ENCODE data around the gene MRTFB. TPM values are rescaled to one million over a fixed set of nuclear protein-coding genes. Genes with fewer than 3 reads are reported as not detected.

Gene MRTFB
- total RNA-seq, 1 experiment from 2014 or later: 30.0 TPM

DNA sequence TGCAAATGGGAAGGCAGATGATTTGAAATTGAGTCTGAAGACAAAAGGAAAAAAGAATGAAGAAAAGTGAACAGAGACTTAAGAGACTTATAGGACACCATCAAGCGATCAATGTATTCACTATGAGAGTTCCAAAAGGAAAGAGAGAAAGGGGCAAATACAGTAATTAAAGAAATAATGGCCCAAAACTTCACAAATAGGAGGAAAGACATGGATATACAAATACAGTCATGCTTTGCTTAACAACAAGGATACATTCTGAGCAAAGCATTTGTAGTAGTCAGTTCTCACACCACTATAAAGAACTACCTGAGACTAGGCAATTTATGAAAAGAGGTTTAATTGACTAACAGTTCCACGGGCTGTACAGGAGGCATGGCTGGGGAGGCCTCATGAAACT is 152.5 kb downstream of the MRTFB start:
- TF ChIP-seq, protein P1, sequence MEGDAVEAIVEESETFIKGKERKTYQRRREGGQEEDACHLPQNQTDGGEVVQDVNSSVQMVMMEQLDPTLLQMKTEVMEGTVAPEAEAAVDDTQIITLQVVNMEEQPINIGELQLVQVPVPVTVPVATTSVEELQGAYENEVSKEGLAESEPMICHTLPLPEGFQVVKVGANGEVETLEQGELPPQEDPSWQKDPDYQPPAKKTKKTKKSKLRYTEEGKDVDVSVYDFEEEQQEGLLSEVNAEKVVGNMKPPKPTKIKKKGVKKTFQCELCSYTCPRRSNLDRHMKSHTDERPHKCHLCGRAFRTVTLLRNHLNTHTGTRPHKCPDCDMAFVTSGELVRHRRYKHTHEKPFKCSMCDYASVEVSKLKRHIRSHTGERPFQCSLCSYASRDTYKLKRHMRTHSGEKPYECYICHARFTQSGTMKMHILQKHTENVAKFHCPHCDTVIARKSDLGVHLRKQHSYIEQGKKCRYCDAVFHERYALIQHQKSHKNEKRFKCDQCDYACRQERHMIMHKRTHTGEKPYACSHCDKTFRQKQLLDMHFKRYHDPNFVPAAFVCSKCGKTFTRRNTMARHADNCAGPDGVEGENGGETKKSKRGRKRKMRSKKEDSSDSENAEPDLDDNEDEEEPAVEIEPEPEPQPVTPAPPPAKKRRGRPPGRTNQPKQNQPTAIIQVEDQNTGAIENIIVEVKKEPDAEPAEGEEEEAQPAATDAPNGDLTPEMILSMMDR (IDR thresholded peaks at IDR 0.05; ENCODE audit: unreplicated experiment): no peak
- peaks cover 57% of the 10 kb centered on the region for H3K36me3 Mint-ChIP-seq (ENCODE audit: insufficient read depth, unreplicated experiment)
- no peaks in the 10 kb centered on the region for H3K27me3 Mint-ChIP-seq (ENCODE audit: insufficient read depth, unreplicated experiment)
- H3K27ac Mint-ChIP-seq (ENCODE audit: low read depth, unreplicated experiment): no peak overlapping the region
- H3K9me3 Mint-ChIP-seq (ENCODE audit: unreplicated experiment): no peaks in the 10 kb centered on the region
- intact Hi-C loops (cut with micrococcal nuclease): no loop called here
- H3K4me3 Mint-ChIP-seq (ENCODE audit: unreplicated experiment): no peak overlapping the region
- H3K4me1 Mint-ChIP-seq (ENCODE audit: insufficient read depth, unreplicated experiment): no peaks in the 10 kb centered on the region
- POLR2A ChIA-PET: no interaction called here
- BruUV-seq (replicated peaks): no TSS peak
- CTCF ChIA-PET: interaction anchor here (1.5 kb wide), 1 partner anchor 21 kb away, joined by 3 read pairs; no protein-coding TSS in a partner anchor
- no peak for DNase-seq (ENCODE audit: unreplicated experiment)

GRCh38 chr16:14225457-14225856 is 154.3 kb downstream of the MRTFB start:
- H3K27ac Mint-ChIP-seq (ENCODE audit: low read depth, unreplicated experiment): no peak overlapping the region
- intact Hi-C loops (cut with micrococcal nuclease): no loop called here
- ChIA-PET CTCF (interaction anchor here (0.8 to 1.2 kb wide), 2 partner anchors 303 to 306 kb away, joined by 3 read pairs; partner anchors contain the start of gene ERCC4), POLR2A (no interaction called here)
- H3K4me3 Mint-ChIP-seq (ENCODE audit: unreplicated experiment): no peak overlapping the region
- TF ChIP-seq, protein P1 (IDR thresholded peaks at IDR 0.05; ENCODE audit: unreplicated experiment): no peak
- peaks cover 47% of the 10 kb centered on the region for H3K36me3 Mint-ChIP-seq (ENCODE audit: insufficient read depth, unreplicated experiment)
- no peak for DNase-seq (ENCODE audit: unreplicated experiment)
- BruUV-seq (replicated peaks): no TSS peak
- no peaks in the 10 kb centered on the region for H3K9me3 Mint-ChIP-seq (ENCODE audit: unreplicated experiment)
- no peaks in the 10 kb centered on the region for H3K27me3 Mint-ChIP-seq (ENCODE audit: insufficient read depth, unreplicated experiment)
- no peaks in the 10 kb centered on the region for H3K4me1 Mint-ChIP-seq (ENCODE audit: insufficient read depth, unreplicated experiment)

DNA sequence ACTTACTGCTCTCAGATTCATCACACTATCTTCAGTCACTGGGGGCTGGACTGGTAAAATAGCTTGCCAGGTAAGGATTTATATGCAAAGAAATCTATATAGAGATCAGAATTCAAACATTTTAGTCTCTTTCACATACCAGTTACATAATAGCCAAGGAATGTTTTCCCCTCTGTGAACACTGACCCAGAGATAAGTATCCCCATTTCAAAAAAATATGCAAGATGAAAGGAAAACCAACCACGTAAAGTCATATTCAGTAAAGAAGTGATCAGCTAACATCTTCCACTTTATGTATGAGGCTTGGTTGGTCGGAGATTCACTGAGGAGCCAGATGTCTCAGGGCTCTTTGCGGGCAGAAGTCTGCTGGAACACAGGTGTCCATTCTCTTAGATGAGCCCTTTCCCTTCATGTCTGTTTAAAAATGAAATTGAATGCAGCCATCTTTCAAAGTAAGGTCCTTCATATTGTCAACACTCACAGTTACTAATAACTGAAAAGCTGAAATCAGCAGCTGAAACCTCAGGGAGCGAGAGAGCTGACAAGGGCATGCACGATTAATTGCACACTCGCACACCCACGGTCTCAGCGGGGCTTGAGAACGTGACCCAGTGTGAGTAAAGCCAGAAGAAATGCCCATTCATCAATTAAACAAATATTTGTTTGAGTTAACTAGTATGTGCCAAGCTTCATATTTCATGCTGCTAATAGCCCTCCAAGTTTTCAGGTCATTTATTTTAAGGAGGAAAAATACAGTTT is 161.2 kb downstream of the MRTFB start:
- DNase-seq (ENCODE audit: unreplicated experiment): no peak
- CTCF ChIA-PET: interaction anchor here (0.6 to 1.0 kb wide), 2 partner anchors 18 to 315 kb away, joined by 4 to 8 read pairs; no protein-coding TSS in a partner anchor
- H3K36me3 Mint-ChIP-seq (ENCODE audit: insufficient read depth, unreplicated experiment): peaks cover 7% of the 10 kb centered on the region
- intact Hi-C loops (cut with micrococcal nuclease): no loop called here
- no peaks in the 10 kb centered on the region for H3K4me1 Mint-ChIP-seq (ENCODE audit: insufficient read depth, unreplicated experiment)
- TF ChIP-seq, protein P1 (IDR thresholded peaks at IDR 0.05; ENCODE audit: unreplicated experiment): no peak
- POLR2A ChIA-PET: no interaction called here
- no peaks in the 10 kb centered on the region for H3K27me3 Mint-ChIP-seq (ENCODE audit: insufficient read depth, unreplicated experiment)
- no peak overlapping the region for H3K4me3 Mint-ChIP-seq (ENCODE audit: unreplicated experiment)
- no TSS peak for BruUV-seq (replicated peaks)
- no peaks in the 10 kb centered on the region for H3K9me3 Mint-ChIP-seq (ENCODE audit: unreplicated experiment)
- no peak overlapping the region for H3K27ac Mint-ChIP-seq (ENCODE audit: low read depth, unreplicated experiment)

- Mint-ChIP-seq H3K9me3 (ENCODE audit: unreplicated experiment) (no peaks in the 10 kb centered on the region), H3K27me3 (ENCODE audit: insufficient read depth, unreplicated experiment) (no peaks in the 10 kb centered on the region), H3K27ac (ENCODE audit: low read depth, unreplicated experiment) (no peak overlapping the region), H3K4me3 (ENCODE audit: unreplicated experiment) (no peak overlapping the region), H3K4me1 (ENCODE audit: insufficient read depth, unreplicated experiment) (no peaks in the 10 kb centered on the region), H3K36me3 (ENCODE audit: insufficient read depth, unreplicated experiment) (peaks cover 18% of the 10 kb centered on the region)
- TF ChIP-seq, protein P1 (IDR thresholded peaks at IDR 0.05; ENCODE audit: unreplicated experiment): no peak
- no TSS peak for BruUV-seq (replicated peaks)
- POLR2A ChIA-PET: no interaction called here
- CTCF ChIA-PET: interaction anchor here (1.3 to 1.9 kb wide), 5 partner anchors 8 to 317 kb away, joined by 3 to 5 read pairs (median 3); partner anchors contain the start of gene ERCC4
- no peak for DNase-seq (ENCODE audit: unreplicated experiment)
- intact Hi-C loops (cut with micrococcal nuclease): no loop called here
Measured at GRCh38 chr16:14236401-14236800, 165.3 kb downstream of the MRTFB start.

Measured in MCF 10A (cell line).